Neuronal stem cell (in vitro differentiated cells): ENCODE data around the gene COL5A1.
A peak's percentile ranks its signal among the peaks of the same experiment; 100 is the strongest.
"Not testable (repeated sequence)": the region's sequence is repeated elsewhere in the genome, so short reads cannot be mapped to it uniquely, and the experiment has no call there.

Experiments
- DNase-seq: peaks from one replicate; pipeline ENCODE4 v3.0.0-alpha.2; 2013; ENCODE audit warnings: low spot score
- H2AFZ ChIP-seq: one replicate; pipeline ENCODE4 v1.6.1; 2013; ENCODE audit warnings: mild to moderate bottlenecking, low read length, inconsistent platforms
- H2AK5ac ChIP-seq: 2 replicates; pipeline ENCODE4 v1.6.1; 2013; ENCODE audit warnings: low read depth, mild to moderate bottlenecking, inconsistent platforms, low read length, moderate library complexity, mixed read lengths
- H2BK120ac ChIP-seq: 2 replicates; pipeline ENCODE4 v1.6.1; 2013; ENCODE audit warnings: low read depth, mild to moderate bottlenecking, inconsistent platforms, low read length, moderate library complexity, mixed read lengths
- H2BK12ac ChIP-seq: one replicate; pipeline ENCODE4 v1.6.1; 2013; ENCODE audit warnings: low read length, inconsistent platforms
- H2BK15ac ChIP-seq: 2 replicates; pipeline ENCODE4 v1.6.1; 2013; ENCODE audit warnings: mild to moderate bottlenecking, low read length, inconsistent platforms, mixed read lengths
- H2BK5ac ChIP-seq: one replicate; pipeline ENCODE4 v1.6.1; 2013; ENCODE audit warnings: inconsistent platforms, mild to moderate bottlenecking, low read length, moderate library complexity
- H3K14ac ChIP-seq: one replicate; pipeline ENCODE4 v1.6.1; 2013; ENCODE audit warnings: low read length, inconsistent platforms
- H3K18ac ChIP-seq: 2 replicates; pipeline ENCODE4 v1.6.1; 2013; ENCODE audit warnings: low read length, inconsistent platforms
- H3K23ac ChIP-seq: 2 replicates; pipeline ENCODE4 v1.6.1; 2013; ENCODE audit warnings: low read depth, mild to moderate bottlenecking, mixed read lengths, low read length, inconsistent platforms; ENCODE audit not compliant: poor library complexity
- H3K27ac ChIP-seq: replicated peaks from 3 replicates; pipeline ENCODE4 v1.5.1; 2013; ENCODE audit warnings: low read length, inconsistent platforms
- H3K27me3 ChIP-seq, 3 experiments: 2 replicates each; pipeline ENCODE4 v1.6.1; 2013; ENCODE audit warnings: low read length in 3 of 3, mild to moderate bottlenecking in 2 of 3, inconsistent platforms in 1 of 3, low read depth in 1 of 3, mixed read lengths in 1 of 3, moderate library complexity in 1 of 3; ENCODE audit not compliant: control insufficient read depth in 3 of 3, insufficient read depth in 3 of 3
- H3K36me3 ChIP-seq, 2 donors: replicated peaks in 1 of 2; 2 replicates each; pipeline ENCODE4 v1.6.1; 2013; ENCODE audit warnings: low read length in 2 of 2; ENCODE audit not compliant: control insufficient read depth in 2 of 2, insufficient read depth in 2 of 2
- H3K4ac ChIP-seq: 2 replicates; pipeline ENCODE4 v1.6.1; 2013; ENCODE audit warnings: inconsistent platforms, mild to moderate bottlenecking, low read length, moderate library complexity
- H3K4me1 ChIP-seq, 2 donors: 1 replicate in 1 of 2; 2 replicates in 1 of 2; pipeline ENCODE4 v1.6.1; 2013; ENCODE audit warnings: low read length in 2 of 2, low read depth in 1 of 2; ENCODE audit not compliant: control insufficient read depth in 2 of 2, insufficient read depth in 1 of 2
- H3K4me2 ChIP-seq: one replicate; pipeline ENCODE4 v1.6.1; 2013; ENCODE audit warnings: mild to moderate bottlenecking, low read length, inconsistent platforms; ENCODE audit not compliant: insufficient read depth, poor library complexity, severe bottlenecking
- H3K4me3 ChIP-seq, 2 donors: 2 replicates each; pipeline ENCODE4 v1.5.1; 2013; ENCODE audit warnings: low read length in 2 of 2, mild to moderate bottlenecking in 2 of 2, inconsistent platforms in 1 of 2, moderate library complexity in 1 of 2
- H3K79me1 ChIP-seq: one replicate; pipeline ENCODE4 v1.6.1; 2013; ENCODE audit warnings: low read depth, mild to moderate bottlenecking, inconsistent platforms, low read length, moderate library complexity
- H3K9ac ChIP-seq: one replicate; pipeline ENCODE4 v1.6.1; 2013; ENCODE audit warnings: mild to moderate bottlenecking, low read depth, low read length, inconsistent platforms; ENCODE audit not compliant: poor library complexity
- H3K9me3 ChIP-seq, 2 donors: replicated peaks in 1 of 2; 2 replicates each; pipeline versions ENCODE3 to v1.6.1; 2013; ENCODE audit warnings: low read length in 2 of 2, mild to moderate bottlenecking in 2 of 2, inconsistent platforms in 1 of 2, low read depth in 1 of 2, mixed read lengths in 1 of 2, moderate library complexity in 1 of 2; ENCODE audit not compliant: control insufficient read depth in 2 of 2, insufficient read depth in 1 of 2
- H4K8ac ChIP-seq: one replicate; pipeline ENCODE4 v1.6.1; 2013; ENCODE audit warnings: low read depth, mild to moderate bottlenecking, inconsistent platforms, low read length, moderate library complexity
- H4K91ac ChIP-seq: one replicate; pipeline ENCODE4 v1.6.1; 2013; ENCODE audit warnings: low read length, low read depth, mild to moderate bottlenecking, inconsistent platforms; ENCODE audit not compliant: poor library complexity
- WGBS, 2 donors: extraction: QIAGEN DNeasy Blood & Tissue Kit; methylation state at CpG; one replicate each; pipeline ENCODE4 v1.1.7; 2013; ENCODE audit warnings: missing lambda C conversion rate in 2 of 2, mixed read lengths in 1 of 2; ENCODE audit not compliant: insufficient read length in 2 of 2, insufficient replicate concordance in 1 of 2; ENCODE audit errors: extremely low coverage in 2 of 2; 5-methylcytosine and 5-hydroxymethylcytosine counted together

The COL5A1 gene

DNA sequence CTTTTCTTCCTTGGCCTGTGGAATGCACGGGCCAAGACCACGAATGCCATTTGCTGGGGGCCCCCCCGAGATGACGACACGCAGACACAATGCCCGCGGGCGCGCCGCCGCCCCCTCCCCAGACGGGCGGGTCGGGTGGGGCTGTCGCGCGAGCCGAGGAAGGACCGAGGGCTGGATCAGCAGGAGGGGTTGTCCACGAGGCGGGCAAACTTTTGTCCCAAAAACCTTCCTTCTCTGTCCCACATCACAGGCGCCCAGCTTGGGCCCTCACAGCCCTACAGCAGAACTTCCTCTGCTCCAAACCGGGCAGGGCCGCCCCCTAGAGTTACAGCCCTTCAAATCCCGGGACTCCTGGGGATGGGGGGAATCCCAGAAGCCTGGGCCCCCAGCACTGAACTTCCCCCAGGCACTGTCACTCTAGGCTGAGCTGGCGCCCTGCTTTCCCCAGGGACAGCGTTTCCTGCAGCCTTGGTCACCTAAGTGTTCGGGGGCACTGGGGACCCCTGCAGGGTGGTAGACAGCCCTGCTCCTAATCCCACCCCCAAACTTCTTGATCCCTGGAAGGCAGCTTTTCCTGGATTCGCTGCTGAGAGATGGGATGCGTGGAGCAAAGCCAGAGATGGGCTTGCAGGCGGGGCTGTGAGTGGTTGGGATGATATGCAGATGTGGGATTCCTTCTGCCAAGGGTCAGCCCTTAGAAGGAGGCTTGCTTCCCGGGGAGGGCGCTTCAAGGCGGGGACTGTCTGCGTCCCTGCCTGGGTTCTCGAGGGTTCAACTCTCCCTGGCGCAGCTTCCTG, 980 bp downstream of the COL5A1 start:
- H3K27ac ChIP-seq = no peak overlapping the region
- no peak overlapping the region for H2BK120ac ChIP-seq

GRCh38 chr9:134643222-134643671, 1.6 kb downstream of the COL5A1 start:
- Histone ChIP-seq H3K9me3 (no peaks in the 10 kb centered on the region), H3K4me3 (no peak overlapping the region), H3K23ac (no peak overlapping the region), H4K8ac (no peak overlapping the region), H3K9ac (no peak overlapping the region), H2AK5ac (peak overlapping the region; percentile 47), H2BK12ac (no peak overlapping the region), H4K91ac (no peak overlapping the region), H3K27me3 (peaks cover 0 to 87% (median 12%) of the 10 kb centered on the region in 3 experiments), H3K4me2 (peak overlapping the region; percentile 96), H3K27ac (no peak overlapping the region), H3K4ac (no peak overlapping the region), H2BK120ac (peak overlapping the region; percentile 14), H2BK5ac (no peak overlapping the region), H3K36me3 (no peaks in the 10 kb centered on the region), H3K4me1 (peaks cover 2 to 32% of the 10 kb centered on the region in 2 donors), H3K79me1 (peaks cover 3% of the 10 kb centered on the region), H2AFZ (no peak overlapping the region), H3K18ac (no peak overlapping the region), H2BK15ac (no peak overlapping the region), H3K14ac (peak overlapping the region; percentile 25)
- WGBS, 2 donors = no CpG with 5 or more reads among the region's 16 CpGs
- DNase-seq = no peak

More for the DNA sequence above, 980 bp downstream of the COL5A1 start:
- no peak overlapping the region for H4K8ac ChIP-seq
- H3K4me3 ChIP-seq = peak overlapping the region in 1 of 2 donors; percentile 88
- no peak overlapping the region for H2AFZ ChIP-seq
- peak overlapping the region; percentile 5 for H3K23ac ChIP-seq
- no peak overlapping the region for H2BK12ac ChIP-seq
- peak; percentile 49 for DNase-seq
- WGBS, 2 donors = no CpG with 5 or more reads among the region's 37 CpGs
- H3K14ac ChIP-seq = peak overlapping the region; percentile 92
- H2BK15ac ChIP-seq = peak overlapping the region; percentile 98
- peak overlapping the region; percentile 96 for H3K4me2 ChIP-seq
- peaks cover 2 to 32% of the 10 kb centered on the region in 2 donors for H3K4me1 ChIP-seq
- H3K27me3 ChIP-seq = peaks cover 0 to 90% (median 12%) of the 10 kb centered on the region in 3 experiments
- H2AK5ac ChIP-seq = peak overlapping the region; percentile 47
- no peaks in the 10 kb centered on the region for H3K9me3 ChIP-seq
- no peak overlapping the region for H4K91ac ChIP-seq
- no peak overlapping the region for H3K9ac ChIP-seq
- peak overlapping the region; percentile 6 for H2BK5ac ChIP-seq
- peak overlapping the region; percentile 98 for H3K18ac ChIP-seq
- peaks cover 3% of the 10 kb centered on the region for H3K79me1 ChIP-seq
- H3K36me3 ChIP-seq = no peaks in the 10 kb centered on the region
- no peak overlapping the region for H3K4ac ChIP-seq

DNA sequence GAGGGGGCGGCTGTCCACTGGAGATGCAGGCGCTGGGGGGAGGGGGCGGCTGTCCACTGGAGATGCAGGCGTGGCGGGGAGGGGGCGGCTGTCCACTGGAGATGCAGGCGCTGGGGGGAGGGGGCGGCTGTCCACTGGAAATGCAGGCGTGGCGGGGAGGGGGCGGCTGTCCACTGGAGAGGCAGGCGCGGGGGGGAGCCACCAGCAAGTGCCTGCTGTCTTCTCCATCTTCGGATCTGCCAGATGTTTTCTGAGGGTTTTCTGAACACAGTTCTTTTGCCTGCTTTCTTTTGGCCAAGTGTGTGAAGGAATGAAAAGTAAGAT, 2.8 kb downstream of the COL5A1 start:
- H2BK5ac ChIP-seq, H2BK120ac ChIP-seq, H2BK12ac ChIP-seq, DNase-seq, H2BK15ac ChIP-seq, H4K91ac ChIP-seq, H2AFZ ChIP-seq, H3K23ac ChIP-seq, H3K36me3 ChIP-seq, H3K18ac ChIP-seq, H3K14ac ChIP-seq, H3K4me2 ChIP-seq, H3K27ac ChIP-seq, H2AK5ac ChIP-seq, H3K9ac ChIP-seq, H3K9me3 ChIP-seq, H3K79me1 ChIP-seq, H3K4me3 ChIP-seq, H3K4ac ChIP-seq, H4K8ac ChIP-seq: not testable (repeated sequence)
- peaks cover 0 to 76% (median 12%) of the 10 kb centered on the region in 3 experiments for H3K27me3 ChIP-seq
- no CpG with 5 or more reads among the region's 14 CpGs for WGBS, 2 donors
- peaks cover 2 to 34% of the 10 kb centered on the region in 2 donors for H3K4me1 ChIP-seq
